ENCODE results near the gene MYO1D. TPM values are rescaled to one million over a fixed set of nuclear protein-coding genes. Genes with fewer than 3 reads are reported as not detected.
A peak's percentile ranks its signal among the peaks of the same experiment; 100 is the strongest.

The MYO1D gene
- total RNA-seq, 4 donors from 2014 or later, result 60.4 to 89.0 (median 82.5) TPM

DNA sequence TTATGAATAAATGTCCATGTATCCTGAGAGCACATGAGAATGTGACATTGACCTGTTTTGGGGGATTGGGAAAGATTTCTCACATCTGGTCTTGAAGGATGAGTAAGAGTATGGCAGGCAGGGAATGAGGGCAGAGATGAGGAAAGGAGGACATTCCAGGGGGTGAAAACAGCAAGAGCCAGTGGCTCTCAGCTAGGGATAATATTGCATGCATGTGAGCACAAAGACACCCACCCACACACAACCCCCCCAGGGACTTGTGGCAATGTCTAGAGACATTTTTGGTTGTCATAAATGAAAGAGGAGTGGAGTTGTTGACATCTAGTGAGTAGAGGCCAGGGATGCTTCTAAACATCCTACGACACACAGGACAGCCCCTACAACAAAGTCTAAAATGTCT lies 6.0 kb downstream of the MYO1D start:
- intact Hi-C loops (cut with DNase I; ENCODE audit: low total_unique reads), result no loop called here
- DNase-seq (ENCODE audit: low spot score in 2 of 2), result peak in 1 of 2 donors; percentile 65
- TF ChIP-seq, protein P1, sequence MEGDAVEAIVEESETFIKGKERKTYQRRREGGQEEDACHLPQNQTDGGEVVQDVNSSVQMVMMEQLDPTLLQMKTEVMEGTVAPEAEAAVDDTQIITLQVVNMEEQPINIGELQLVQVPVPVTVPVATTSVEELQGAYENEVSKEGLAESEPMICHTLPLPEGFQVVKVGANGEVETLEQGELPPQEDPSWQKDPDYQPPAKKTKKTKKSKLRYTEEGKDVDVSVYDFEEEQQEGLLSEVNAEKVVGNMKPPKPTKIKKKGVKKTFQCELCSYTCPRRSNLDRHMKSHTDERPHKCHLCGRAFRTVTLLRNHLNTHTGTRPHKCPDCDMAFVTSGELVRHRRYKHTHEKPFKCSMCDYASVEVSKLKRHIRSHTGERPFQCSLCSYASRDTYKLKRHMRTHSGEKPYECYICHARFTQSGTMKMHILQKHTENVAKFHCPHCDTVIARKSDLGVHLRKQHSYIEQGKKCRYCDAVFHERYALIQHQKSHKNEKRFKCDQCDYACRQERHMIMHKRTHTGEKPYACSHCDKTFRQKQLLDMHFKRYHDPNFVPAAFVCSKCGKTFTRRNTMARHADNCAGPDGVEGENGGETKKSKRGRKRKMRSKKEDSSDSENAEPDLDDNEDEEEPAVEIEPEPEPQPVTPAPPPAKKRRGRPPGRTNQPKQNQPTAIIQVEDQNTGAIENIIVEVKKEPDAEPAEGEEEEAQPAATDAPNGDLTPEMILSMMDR (IDR thresholded peaks at IDR 0.05), result no peak
- no peak for TF ChIP-seq POLR2A (IDR thresholded peaks at IDR 0.05)
- no peak overlapping the region for H3K4me3 ChIP-seq (ENCODE audit: low read depth, poor library complexity, severe bottlenecking)
- WGBS, 2 donors, result 75 to 80% methylated on average over 1 of the region's 1 CpG

DNA sequence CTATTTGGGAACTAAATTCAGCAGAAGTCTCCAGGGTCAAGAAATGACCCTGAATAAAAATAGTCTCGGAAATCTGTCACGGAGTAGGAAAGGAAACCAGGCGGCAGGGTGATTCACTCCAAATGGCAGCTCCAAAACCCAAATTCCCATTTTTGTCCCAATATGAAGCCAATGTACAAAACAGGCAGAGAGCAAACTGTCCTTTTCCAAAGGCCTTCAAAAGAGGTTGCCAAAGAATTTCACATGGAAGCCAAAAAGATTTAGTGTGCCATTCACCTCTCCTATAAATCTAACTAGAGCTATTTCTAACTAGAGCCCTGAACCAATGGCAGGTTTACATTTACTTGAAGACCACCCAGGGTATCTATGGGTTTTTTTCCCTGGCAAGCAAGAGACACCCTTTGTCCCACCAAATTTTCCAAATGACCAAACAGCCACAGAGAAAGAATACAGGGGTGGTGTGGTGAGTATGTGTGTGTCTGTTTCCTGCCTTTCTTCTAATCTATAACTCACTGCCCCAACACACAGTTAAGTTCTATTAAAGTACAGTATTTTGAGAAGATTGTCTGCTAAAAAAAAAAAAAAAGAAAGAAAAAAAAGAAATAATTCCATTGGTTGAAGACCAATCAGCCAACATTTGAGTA lies 6.8 kb downstream of the MYO1D start:
- intact Hi-C loops (cut with DNase I; ENCODE audit: low total_unique reads), result no loop called here
- H3K4me3 ChIP-seq (ENCODE audit: low read depth, poor library complexity, severe bottlenecking), result no peak overlapping the region
- 37 to 54% methylated on average over 3 of the region's 3 CpGs for WGBS, 2 donors
- DNase-seq (ENCODE audit: low spot score in 2 of 2), result peak in 1 of 2 donors; percentile 42
- TF ChIP-seq, protein P1 (IDR thresholded peaks at IDR 0.05), result no peak
- TF ChIP-seq POLR2A (IDR thresholded peaks at IDR 0.05), result no peak

DNA sequence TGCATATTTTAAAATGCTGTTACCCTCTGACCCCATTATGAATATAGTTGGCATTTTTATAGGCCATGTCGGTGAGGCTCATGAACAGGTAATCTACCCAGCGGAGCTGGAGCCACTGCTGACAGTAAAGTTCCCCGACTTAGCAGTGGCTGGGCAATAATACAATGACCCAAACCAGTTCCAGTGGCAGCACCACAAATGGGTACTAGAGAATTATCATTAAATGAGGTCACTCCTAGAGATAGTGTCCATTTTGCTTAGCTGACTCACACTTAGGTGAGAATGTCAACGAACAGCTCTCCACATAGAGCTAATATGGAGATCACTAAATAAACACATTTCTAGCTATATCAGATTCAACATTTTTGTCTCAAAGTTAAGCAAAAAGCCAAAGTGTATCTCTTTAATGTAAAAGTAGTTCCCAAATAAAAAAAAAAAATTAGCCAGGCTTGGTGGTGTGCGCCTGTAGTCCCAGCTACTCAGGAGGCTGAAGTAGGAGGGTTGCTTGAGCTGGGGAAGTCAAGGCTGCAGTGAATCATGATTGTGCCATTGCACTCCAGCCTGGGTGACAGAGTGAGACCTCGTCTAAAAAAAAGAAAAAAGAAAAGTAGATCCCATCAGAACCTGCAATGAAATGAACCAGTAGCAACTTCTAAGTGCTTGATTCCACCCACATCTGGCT lies 7.4 kb downstream of the MYO1D start:
- 79 to 86% methylated on average over 6 of the region's 6 CpGs for WGBS, 2 donors
- TF ChIP-seq, protein P1 (IDR thresholded peaks at IDR 0.05), result no peak
- TF ChIP-seq POLR2A (IDR thresholded peaks at IDR 0.05), result no peak
- intact Hi-C loops (cut with DNase I; ENCODE audit: low total_unique reads), result no loop called here
- no peak overlapping the region for H3K4me3 ChIP-seq (ENCODE audit: low read depth, poor library complexity, severe bottlenecking)
- DNase-seq (ENCODE audit: low spot score in 2 of 2), result no peak

DNA sequence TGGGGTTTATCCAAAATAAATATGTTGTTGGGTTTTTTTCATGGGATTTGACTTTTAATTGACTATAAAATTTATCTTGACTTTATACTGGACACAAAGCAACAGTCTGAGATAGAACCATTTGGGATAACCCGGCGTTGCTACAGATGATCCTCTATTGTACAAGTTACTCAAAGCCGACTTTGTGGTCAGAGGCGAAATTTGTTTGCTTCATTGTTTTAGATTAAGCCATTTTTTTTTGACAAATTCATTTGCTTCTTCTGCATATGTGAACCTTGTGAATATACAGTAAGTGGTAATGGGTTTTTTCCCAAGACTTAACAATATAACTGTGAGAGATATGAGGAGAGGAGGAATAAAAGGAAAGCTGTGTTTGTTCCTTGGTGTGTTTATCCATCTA lies 11.8 kb downstream of the MYO1D start:
- H3K4me3 ChIP-seq (ENCODE audit: low read depth, poor library complexity, severe bottlenecking), result no peak overlapping the region
- WGBS, 2 donors, result 98% methylated on average over 4 of the region's 4 CpGs
- intact Hi-C loops (cut with DNase I; ENCODE audit: low total_unique reads), result no loop called here
- DNase-seq (ENCODE audit: low spot score in 2 of 2), result no peak
- no peak for TF ChIP-seq POLR2A (IDR thresholded peaks at IDR 0.05)
- TF ChIP-seq, protein P1 (IDR thresholded peaks at IDR 0.05), result no peak

DNA sequence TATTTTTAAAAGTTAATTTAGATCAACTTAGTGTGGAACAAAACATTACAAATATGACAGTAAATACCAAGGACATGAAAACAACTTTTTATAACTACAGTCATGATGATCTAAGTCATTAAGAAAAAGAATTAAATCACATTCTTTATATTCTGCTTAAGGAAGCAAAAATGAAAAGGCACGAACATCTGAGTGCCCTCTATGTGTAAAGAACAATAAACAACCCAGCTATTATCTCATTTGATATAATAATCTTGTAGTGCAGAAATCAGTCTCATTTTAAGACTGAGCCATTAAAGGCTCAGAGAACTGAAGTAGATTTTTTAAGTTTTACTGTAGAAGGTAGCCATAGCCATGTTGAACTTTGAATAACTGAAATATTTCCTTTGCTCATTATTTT lies 13.4 kb downstream of the MYO1D start:
- no peak for TF ChIP-seq POLR2A (IDR thresholded peaks at IDR 0.05)
- TF ChIP-seq, protein P1 (IDR thresholded peaks at IDR 0.05), result no peak
- 51 to 71% methylated on average over 1 of the region's 1 CpG for WGBS, 2 donors
- no peak overlapping the region for H3K4me3 ChIP-seq (ENCODE audit: low read depth, poor library complexity, severe bottlenecking)
- no peak for DNase-seq (ENCODE audit: low spot score in 2 of 2)
- intact Hi-C loops (cut with DNase I; ENCODE audit: low total_unique reads), result no loop called here
